PC-3 (cell line): ENCODE measurements around the gene SLC1A6. TPM values are rescaled to one million over a fixed set of nuclear protein-coding genes. Genes with fewer than 3 reads are reported as not detected.

Experiments used
- ATAC-seq: fragments of 200-7000 bp; cut with Tn5 transposase; 2 replicates; pipeline ENCODE4 v1.9.1; 2020; ENCODE audit warnings: mild to moderate bottlenecking, moderate library complexity
- Bru-seq: library from RNA; stranded (reverse); fragments of 400-500 nt; gene quantifications from one replicate; lab custom pipeline; 2021; lab: Mats Ljungman, UMichigan
- BruChase-seq, 2 experiments: library from RNA; stranded (reverse); fragments of 400-500 nt; gene quantifications; one replicate each; lab custom pipeline; 2021; lab: Mats Ljungman, UMichigan
- BruUV-seq: library from RNA; stranded (reverse); fragments of 400-500 nt; replicated peaks from 2 replicates; lab custom pipeline; 2021; lab: Mats Ljungman, UMichigan
- CTCF ChIA-PET: fragments of 300-600 bp; sonication (Branson Sonifier 250); formaldehyde crosslinking; loops from one replicate; lab custom pipeline; 2022; ENCODE audit warnings: antibody characterized with exemption; lab: Charles Lee
- POLR2A ChIA-PET: fragments of 300-600 bp; sonication (Branson Sonifier 250); formaldehyde crosslinking; loops from one replicate; lab custom pipeline; 2022; ENCODE audit warnings: antibody characterized with exemption; ENCODE audit not compliant: unreplicated experiment; lab: Charles Lee
- DNase-seq: peaks from one replicate; pipeline ENCODE4 v3.0.0-alpha.2; 2015
- H2AFZ ChIP-seq: fragments of 300-600 bp; sonication (generic); 2 replicates; pipeline ENCODE4 v1.6.0; 2016; ENCODE audit warnings: antibody characterized with exemption, low read length
- H3F3A ChIP-seq: fragments of 300-600 bp; sonication (generic); one replicate; pipeline ENCODE4 v1.6.0; 2017; ENCODE audit warnings: antibody characterized with exemption, low read length, control low read depth, mild to moderate bottlenecking; ENCODE audit not compliant: unreplicated experiment
- H3K27ac ChIP-seq: fragments of 300-600 bp; sonication (generic); 2 replicates; pipeline ENCODE4 v1.5.1; 2016; ENCODE audit warnings: mild to moderate bottlenecking, low read length
- H3K27me3 ChIP-seq: fragments of 300-600 bp; sonication (generic); 2 replicates; pipeline ENCODE4 v1.6.1; 2016; ENCODE audit warnings: low read length, mixed read lengths
- H3K36me3 ChIP-seq: fragments of 300-600 bp; sonication (generic); 2 replicates; pipeline ENCODE4 v1.6.1; 2016; ENCODE audit warnings: low read depth, mixed run types, low read length, mixed read lengths
- H3K4me1 ChIP-seq: fragments of 300-600 bp; sonication (generic); 2 replicates; pipeline ENCODE4 v1.5.1; 2016; ENCODE audit warnings: low read length; ENCODE audit not compliant: insufficient read depth
- H3K4me2 ChIP-seq: fragments of 300-600 bp; sonication (generic); 2 replicates; pipeline ENCODE4 v1.6.0; 2016; ENCODE audit warnings: low read length
- H3K4me3 ChIP-seq: fragments of 300-600 bp; sonication (generic); 2 replicates; pipeline ENCODE4 v1.5.1; 2016; ENCODE audit warnings: mild to moderate bottlenecking, low read length, mixed read lengths
- H3K79me2 ChIP-seq: fragments of 300-600 bp; sonication (generic); 2 replicates; pipeline ENCODE4 v1.6.1; 2017; ENCODE audit warnings: low read length, mixed read lengths
- H3K9ac ChIP-seq: fragments of 300-600 bp; sonication (generic); 2 replicates; pipeline ENCODE4 v1.6.0; 2016; ENCODE audit warnings: mild to moderate bottlenecking, low read length
- H3K9me2 ChIP-seq: fragments of 300-600 bp; sonication (generic); replicated peaks from 2 replicates; pipeline ENCODE4 v1.6.1; 2016; ENCODE audit warnings: mixed run types, low read length, mixed read lengths
- H3K9me3 ChIP-seq: fragments of 300-600 bp; sonication (generic); 2 replicates; pipeline ENCODE4 v1.6.1; 2016; ENCODE audit warnings: low read length, mixed read lengths
- H4K20me1 ChIP-seq: fragments of 300-600 bp; sonication (generic); 2 replicates; pipeline ENCODE4 v1.6.1; 2016; ENCODE audit warnings: low read length, mixed read lengths
- EZH2 ChIP-seq: fragments of 300-600 bp; sonication (generic); IDR thresholded peaks from one replicate; pipeline ENCODE4 v1.6.1; 2017; ENCODE audit warnings: antibody characterized with exemption, mild to moderate bottlenecking, low read length; ENCODE audit not compliant: unreplicated experiment
- EZH2phosphoT487 ChIP-seq: fragments of 300-600 bp; sonication (generic); IDR thresholded peaks from 2 replicates; pipeline ENCODE4 v1.6.1; 2018; ENCODE audit warnings: mild to moderate bottlenecking, antibody characterized with exemption, low read length, borderline replicate concordance
- intact Hi-C: fragments of 100-400 bp; cut with micrococcal nuclease; formaldehyde crosslinking; loops from 2 replicates; pipeline ENCODE4 v1.9.0; 2023
- long read RNA-seq: library from polyadenylated mRNA; unstranded; transcript quantifications from one replicate; pipeline ENCODE4 v2.0.0, GENCODE V29; 2021; ENCODE audit not compliant: unreplicated experiment
- total RNA-seq: library from RNA; depleted of rRNA; stranded (reverse); fragments of >200 nt; gene quantifications from 2 replicates; pipeline ENCODE4 v1.2.3, GENCODE V29; 2014; rRNA removed
- TF ChIP-seq, protein P1 (sequence below): fragments of 300-600 bp; sonication (generic); conservative IDR thresholded peaks from 2 replicates; pipeline ENCODE4 v1.5.1; 2017; ENCODE audit warnings: antibody characterized with exemption, low read depth, mild to moderate bottlenecking, low read length

The SLC1A6 gene
- total RNA-seq (4.4 and 9.6 TPM in 2 replicates), Bru-seq, nascent RNA (percentile 46 among the genes with signal in this experiment), BruChase-seq, experiment 1, labeled RNA remaining after a 6-hour chase (percentile 51 among the genes with signal in this experiment), BruChase-seq, experiment 2, labeled RNA remaining after a 2-hour chase (percentile 44 among the genes with signal in this experiment)
- long read RNA-seq, transcript SLC1A6-203 (6 exons, 2,420 nt) = major isoform, 9 of 59 reads
- long read RNA-seq, partial matches to known transcripts = 14 of 59 reads
- long read RNA-seq, other reads (novel, unspliced or antisense) = 36 of 59 reads

DNA sequence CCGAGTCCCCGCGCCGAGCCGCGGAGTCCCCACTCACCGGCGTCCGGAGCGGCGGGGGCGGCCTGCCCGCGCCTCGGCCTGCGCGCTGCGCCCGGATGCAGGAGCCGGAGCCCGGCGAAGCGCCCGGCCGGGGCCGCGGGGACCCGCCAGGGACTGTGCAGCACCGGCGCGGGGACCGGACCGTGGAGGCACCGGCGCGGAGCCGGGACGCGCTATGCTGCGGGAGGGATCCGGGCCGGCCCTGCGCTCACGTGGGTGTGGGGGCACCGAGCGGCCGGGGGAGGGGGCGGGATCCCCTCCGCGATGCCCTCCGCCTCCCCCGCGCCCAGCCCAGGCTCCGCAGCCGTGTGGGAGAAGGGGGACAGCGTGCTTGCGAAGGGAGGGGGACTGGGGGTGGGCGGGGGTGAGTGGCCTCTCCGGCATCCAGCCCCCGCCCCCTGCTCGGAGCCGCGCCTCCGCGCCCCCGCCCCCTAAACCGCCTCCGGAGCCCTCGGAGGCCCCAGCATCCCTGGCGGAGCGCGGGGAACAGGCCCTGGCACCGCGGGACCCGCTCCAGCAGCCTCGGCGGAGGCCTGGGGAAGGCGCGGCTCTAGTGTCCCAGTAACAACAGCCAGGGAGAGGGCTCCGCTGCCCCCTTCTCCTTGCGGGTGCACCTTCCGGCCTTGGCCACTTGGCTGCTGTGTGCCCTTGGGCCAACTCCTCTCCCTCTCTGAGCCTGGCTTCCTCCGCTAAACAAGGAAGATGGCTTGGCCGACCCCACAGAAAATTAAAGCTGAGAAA lies at the start of gene SLC1A6:
SLC1A6 (minus strand) TSS at position 389 of the 780 bp plus-strand sequence. CDS start 6,954 bp downstream, outside the sequence.
- TF ChIP-seq, protein P1, sequence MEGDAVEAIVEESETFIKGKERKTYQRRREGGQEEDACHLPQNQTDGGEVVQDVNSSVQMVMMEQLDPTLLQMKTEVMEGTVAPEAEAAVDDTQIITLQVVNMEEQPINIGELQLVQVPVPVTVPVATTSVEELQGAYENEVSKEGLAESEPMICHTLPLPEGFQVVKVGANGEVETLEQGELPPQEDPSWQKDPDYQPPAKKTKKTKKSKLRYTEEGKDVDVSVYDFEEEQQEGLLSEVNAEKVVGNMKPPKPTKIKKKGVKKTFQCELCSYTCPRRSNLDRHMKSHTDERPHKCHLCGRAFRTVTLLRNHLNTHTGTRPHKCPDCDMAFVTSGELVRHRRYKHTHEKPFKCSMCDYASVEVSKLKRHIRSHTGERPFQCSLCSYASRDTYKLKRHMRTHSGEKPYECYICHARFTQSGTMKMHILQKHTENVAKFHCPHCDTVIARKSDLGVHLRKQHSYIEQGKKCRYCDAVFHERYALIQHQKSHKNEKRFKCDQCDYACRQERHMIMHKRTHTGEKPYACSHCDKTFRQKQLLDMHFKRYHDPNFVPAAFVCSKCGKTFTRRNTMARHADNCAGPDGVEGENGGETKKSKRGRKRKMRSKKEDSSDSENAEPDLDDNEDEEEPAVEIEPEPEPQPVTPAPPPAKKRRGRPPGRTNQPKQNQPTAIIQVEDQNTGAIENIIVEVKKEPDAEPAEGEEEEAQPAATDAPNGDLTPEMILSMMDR = no peak
- TF ChIP-seq EZH2 (no peak), EZH2phosphoT487 (no peak)
- Histone ChIP-seq H3K27ac (no peak within 1 kb of the TSS), H3K9me2 (no peaks in the 10 kb centered on the region), H3F3A (no peaks in the 10 kb centered on the region), H3K27me3 (peaks cover 53% of the 10 kb centered on the region), H2AFZ (no peak within 1 kb of the TSS), H3K4me3 (peak within 1 kb of the TSS; percentile 50), H3K9me3 (no peaks in the 10 kb centered on the region), H3K4me1 (no peaks in the 10 kb centered on the region), H3K9ac (no peak within 1 kb of the TSS), H3K36me3 (no peaks in the 10 kb centered on the region), H3K79me2 (no peaks in the 10 kb centered on the region), H4K20me1 (no peaks in the 10 kb centered on the region), H3K4me2 (peak within 1 kb of the TSS; percentile 57; the same call in 1 of the 2 replicates)
- no TSS peak for BruUV-seq
- ChIA-PET CTCF (no interaction called here), POLR2A (no interaction called here)
- intact Hi-C loops = no loop called here
- ATAC-seq = peak; percentile 52
- DNase-seq = no peak

DNA sequence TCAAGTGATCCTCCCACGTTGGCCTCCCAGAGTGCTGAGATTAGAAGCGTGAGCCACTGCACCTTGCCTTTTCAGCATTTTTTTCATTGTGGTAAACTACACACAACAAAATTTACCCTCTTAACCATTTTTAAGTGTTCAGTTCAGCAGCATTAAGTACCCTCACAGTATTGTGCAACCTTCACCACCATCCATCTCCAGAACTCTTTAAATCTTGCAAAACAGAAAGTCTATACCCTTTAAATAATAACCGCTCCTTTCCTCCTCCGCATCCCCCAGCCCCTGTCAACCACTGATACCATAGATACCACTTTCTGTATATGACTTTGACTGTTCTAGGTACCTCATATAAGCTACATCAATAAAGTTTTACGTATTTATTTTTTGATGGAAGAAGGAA lies 48.8 kb upstream of the SLC1A6 start:
- DNase-seq = no peak
- Histone ChIP-seq H3K27me3 (no peaks in the 10 kb centered on the region), H3F3A (no peaks in the 10 kb centered on the region), H2AFZ (no peak overlapping the region), H3K4me2 (no peak overlapping the region), H3K27ac (no peak overlapping the region), H3K36me3 (no peaks in the 10 kb centered on the region), H3K4me1 (no peaks in the 10 kb centered on the region), H3K9me3 (no peaks in the 10 kb centered on the region), H3K9me2 (no peaks in the 10 kb centered on the region), H4K20me1 (no peaks in the 10 kb centered on the region), H3K4me3 (no peak overlapping the region), H3K79me2 (no peaks in the 10 kb centered on the region), H3K9ac (no peak overlapping the region)
- POLR2A ChIA-PET = no interaction called here
- BruUV-seq = no TSS peak
- intact Hi-C loops = loop anchor here (5.0 kb wide), 1 partner anchor 111 kb away; no protein-coding TSS in a partner anchor
- TF ChIP-seq EZH2phosphoT487 (no peak), EZH2 (no peak)
- TF ChIP-seq, protein P1 = no peak
- CTCF ChIA-PET = no interaction called here
- no peak for ATAC-seq
